K562 (cell line): Measurements from ENCODE around the gene DHRS11. TPM values are rescaled to one million over a fixed set of nuclear protein-coding genes. Genes with fewer than 3 reads are reported as not detected.

Experiments used
- ATAC-seq: fragments of 200-7000 bp; cut with Tn5 transposase; 3 replicates; pipeline ENCODE4 v1.9.1; 2020; ENCODE audit warnings: moderate library complexity
- BruUV-seq: library from RNA; stranded (reverse); fragments of 400-500 nt; replicated peaks from 2 replicates; lab custom pipeline; 2021; lab: Mats Ljungman, UMichigan
- CTCF ChIA-PET: fragments of 300-600 bp; formaldehyde crosslinking; extraction: SDS; loops from one replicate; lab custom pipeline; 2021; ENCODE audit warnings: low intra/inter-chr PET ratio; lab: Yijun Ruan, JAX
- POLR2A ChIA-PET: fragments of 300-600, 350-650 bp; sonication (Branson Sonifier 250); formaldehyde crosslinking; extraction: SDS; loops from one replicate; lab custom pipeline; 2021; ENCODE audit warnings: antibody characterized with exemption, inconsistent platforms; lab: Yijun Ruan, JAX
- DNase-seq, 4 experiments: peaks; one replicate each; pipeline versions ENCODE4 v3.0.0 to v3.0.0-alpha.2; 2011 to 2018; ENCODE audit warnings: low spot score in 3 of 4, mixed read lengths in 3 of 4; ENCODE audit errors: extremely low read depth in 1 of 4
- FAIRE-seq: peaks from 2 replicates; lab custom pipeline; 2011; peaks lifted over from hg19 to GRCh38; lab: Jason Lieb, UNC
- H2AFZ ChIP-seq: 2 replicates; pipeline ENCODE4 v1.6.0; 2011; ENCODE audit warnings: low read depth, low read length, control low read depth, inconsistent platforms
- H3K27ac ChIP-seq: fragments of 200-600 bp; 3 replicates; pipeline ENCODE4 v1.8.0; 2011; ENCODE audit warnings: low read depth, mild to moderate bottlenecking, control low read depth, inconsistent platforms, low read length, moderate library complexity, mixed read lengths; ENCODE audit errors: extremely low read depth
- H3K27me3 ChIP-seq, 2 experiments: fragments of 300-600 bp in 1 of 2; 2 replicates in 1 of 2; 3 replicates in 1 of 2; pipeline versions ENCODE4 v1.6.0 to v1.8.0; 2011; ENCODE audit warnings: inconsistent platforms in 2 of 2, low read length in 2 of 2, mild to moderate bottlenecking in 1 of 2, mixed read lengths in 1 of 2, moderate library complexity in 1 of 2; ENCODE audit not compliant: control insufficient read depth in 2 of 2, insufficient read depth in 2 of 2
- H3K36me3 ChIP-seq: fragments of 300-600 bp; 3 replicates; pipeline ENCODE4 v1.8.0; 2011; ENCODE audit warnings: mild to moderate bottlenecking, low read length, inconsistent platforms; ENCODE audit not compliant: control insufficient read depth, insufficient read depth
- H3K4me1 ChIP-seq, 2 experiments: fragments of 200-600 bp in 1 of 2; replicated peaks in 1 of 2; 2 replicates in 1 of 2; 3 replicates in 1 of 2; pipeline versions ENCODE4 v1.5.1 to v1.8.0; 2011; ENCODE audit warnings: inconsistent platforms in 2 of 2, low read length in 2 of 2, mild to moderate bottlenecking in 1 of 2, mixed read lengths in 1 of 2, moderate library complexity in 1 of 2; ENCODE audit not compliant: control insufficient read depth in 2 of 2, insufficient read depth in 2 of 2
- H3K4me2 ChIP-seq: 2 replicates; pipeline ENCODE4 v1.6.1; 2011; ENCODE audit warnings: low read length, control low read depth, inconsistent platforms, mixed read lengths; ENCODE audit not compliant: insufficient read depth
- H3K4me3 ChIP-seq: fragments of 200-600 bp; sonication (generic), shearing (Covaris generic); 2 replicates; pipeline ENCODE4 v1.5.1; 2016; ENCODE audit warnings: control low read depth, inconsistent platforms
- H3K79me2 ChIP-seq: fragments of 200-600 bp; 3 replicates; pipeline ENCODE4 v1.8.0; 2011; ENCODE audit warnings: low read length, inconsistent platforms; ENCODE audit not compliant: control insufficient read depth, insufficient read depth
- H3K9ac ChIP-seq, 2 experiments: 2 replicates each; pipeline versions ENCODE4 v1.6.0 to v1.6.1; 2011; ENCODE audit warnings: low read depth in 2 of 2, low read length in 2 of 2, control low read depth in 1 of 2, inconsistent platforms in 1 of 2, mild to moderate bottlenecking in 1 of 2, mixed read lengths in 1 of 2; ENCODE audit not compliant: insufficient read depth in 1 of 2
- H3K9me1 ChIP-seq: one replicate; pipeline ENCODE4 v1.6.0; 2011; ENCODE audit warnings: inconsistent platforms, mild to moderate bottlenecking, low read length, moderate library complexity; ENCODE audit not compliant: control insufficient read depth, insufficient read depth
- H3K9me3 ChIP-seq: replicated peaks from 2 replicates; pipeline ENCODE4 v1.5.1; 2011; ENCODE audit warnings: low read depth, low read length, inconsistent platforms; ENCODE audit not compliant: control insufficient read depth, insufficient read depth
- H4K20me1 ChIP-seq: replicated peaks from 2 replicates; pipeline ENCODE4 v1.6.1; 2011; ENCODE audit warnings: low read length, inconsistent platforms, mixed read lengths; ENCODE audit not compliant: control insufficient read depth, insufficient read depth
- EGR1 ChIP-seq: fragments of 450-650 bp; conservative IDR thresholded peaks from 2 replicates; pipeline ENCODE4 v1.6.1; 2017; ENCODE audit warnings: mild to moderate bottlenecking
- GATAD2B ChIP-seq: fragments of 450-650 bp; IDR thresholded peaks from 2 replicates; pipeline ENCODE4 v1.6.1; 2017; ENCODE audit warnings: mild to moderate bottlenecking, borderline replicate concordance
- WGBS: fragments of 100-300 bp; shearing (Covaris generic); methylation state at CpG from one replicate; pipeline ENCODE4 v1.1.6; 2016; ENCODE audit warnings: low coverage, mixed read lengths; ENCODE audit not compliant: insufficient coverage; ENCODE audit errors: missing lambda C conversion rate; 5-methylcytosine and 5-hydroxymethylcytosine counted together
- in situ Hi-C: fragments of 300-500 bp; cut with MboI; formaldehyde crosslinking; loops from 4 replicates; pipeline ENCODE4 v1.15.0; 2018; ENCODE audit warnings: inconsistent platforms, mixed read lengths
- intact Hi-C: fragments of 100-400 bp; cut with micrococcal nuclease; formaldehyde crosslinking; loops from 2 replicates; pipeline ENCODE4 v1.14.2; 2022
- polyA plus RNA-seq, 8 experiments: library from polyadenylated mRNA; depleted of rRNA in 4 of 8; stranded (reverse) in 5 of 8; unstranded in 3 of 8; fragments of >200 nt; fragmentation: Nextera tagmentation in 2 of 8; fragmentation: Illumina TruSeq in 1 of 8; extraction: Ambion mirVana in 2 of 8; extraction: Trizol in 1 of 8; gene quantifications; 2 replicates each; pipeline versions ENCODE4 v1.2.1 to v1.2.3, GENCODE V29; 2011 to 2014; ENCODE audit warnings: inconsistent platforms in 1 of 8, missing spikeins in 1 of 8
- total RNA-seq, 7 experiments: library from RNA; depleted of rRNA in 6 of 7; stranded (reverse); fragments of >200 nt in 6 of 7; fragmentation: Illumina TruSeq in 2 of 7; extraction: Trizol in 2 of 7; gene quantifications; 2 replicates each; pipeline versions ENCODE4 v1.2.1 to v1.2.3, GENCODE V29; 2011 to 2021; ENCODE audit warnings: low replicate concordance in 1 of 7
- TF ChIP-seq, protein P1 (sequence below), 2 experiments: fragments of 450-650 bp; IDR thresholded peaks; 2 replicates each; pipeline ENCODE4 v1.6.1; 2016
- TF ChIP-seq, protein P2 (sequence below), 2 experiments: fragments of 450-650 bp; conservative IDR thresholded peaks; 2 replicates each; pipeline ENCODE4 v1.6.1; 2017; ENCODE audit warnings: mild to moderate bottlenecking in 2 of 2, moderate library complexity in 2 of 2
- TF ChIP-seq, protein P3 (sequence below): fragments of 450-650 bp; IDR thresholded peaks from one replicate; pipeline ENCODE4 v1.6.1; 2018; ENCODE audit warnings: mild to moderate bottlenecking, moderate library complexity; ENCODE audit not compliant: partially characterized antibody

Gene DHRS11
- total and polyA plus RNA-seq, 9 of the 15 experiments (the other 6 are each of a cell fraction or from before 2014, with no cell fraction given) = 15.2 to 123 (median 59.8) TPM

DNA sequence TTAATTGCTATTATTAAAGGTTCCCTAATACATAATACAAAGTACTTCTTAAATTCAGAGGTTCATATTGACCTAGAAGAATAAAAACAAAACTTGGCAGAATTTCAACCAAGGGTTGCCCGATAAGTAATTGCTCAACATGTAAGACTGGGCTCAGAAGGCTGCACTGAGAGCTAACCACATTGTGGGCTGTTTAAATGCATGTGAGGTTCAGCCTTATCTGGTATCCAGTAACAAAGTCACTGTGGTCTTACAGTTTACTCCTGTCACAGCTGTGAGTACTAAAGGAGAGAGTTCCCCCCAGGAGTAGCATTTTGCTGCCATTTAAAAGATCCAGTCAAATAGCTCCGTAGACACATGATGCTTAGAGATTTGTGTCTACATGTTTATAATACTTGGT lies 1.6 kb upstream of the DHRS11 start (continued):
- TF ChIP-seq, protein P1, sequence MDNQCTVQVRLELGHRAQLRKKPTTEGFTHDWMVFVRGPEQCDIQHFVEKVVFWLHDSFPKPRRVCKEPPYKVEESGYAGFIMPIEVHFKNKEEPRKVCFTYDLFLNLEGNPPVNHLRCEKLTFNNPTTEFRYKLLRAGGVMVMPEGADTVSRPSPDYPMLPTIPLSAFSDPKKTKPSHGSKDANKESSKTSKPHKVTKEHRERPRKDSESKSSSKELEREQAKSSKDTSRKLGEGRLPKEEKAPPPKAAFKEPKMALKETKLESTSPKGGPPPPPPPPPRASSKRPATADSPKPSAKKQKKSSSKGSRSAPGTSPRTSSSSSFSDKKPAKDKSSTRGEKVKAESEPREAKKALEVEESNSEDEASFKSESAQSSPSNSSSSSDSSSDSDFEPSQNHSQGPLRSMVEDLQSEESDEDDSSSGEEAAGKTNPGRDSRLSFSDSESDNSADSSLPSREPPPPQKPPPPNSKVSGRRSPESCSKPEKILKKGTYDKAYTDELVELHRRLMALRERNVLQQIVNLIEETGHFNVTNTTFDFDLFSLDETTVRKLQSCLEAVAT (IDR thresholded peaks at IDR 0.05) = 0 out of 4 replicates have a peak, but pooled peaks of 1 of the 2 experiments have one; percentile 18
- TF ChIP-seq, protein P2, sequence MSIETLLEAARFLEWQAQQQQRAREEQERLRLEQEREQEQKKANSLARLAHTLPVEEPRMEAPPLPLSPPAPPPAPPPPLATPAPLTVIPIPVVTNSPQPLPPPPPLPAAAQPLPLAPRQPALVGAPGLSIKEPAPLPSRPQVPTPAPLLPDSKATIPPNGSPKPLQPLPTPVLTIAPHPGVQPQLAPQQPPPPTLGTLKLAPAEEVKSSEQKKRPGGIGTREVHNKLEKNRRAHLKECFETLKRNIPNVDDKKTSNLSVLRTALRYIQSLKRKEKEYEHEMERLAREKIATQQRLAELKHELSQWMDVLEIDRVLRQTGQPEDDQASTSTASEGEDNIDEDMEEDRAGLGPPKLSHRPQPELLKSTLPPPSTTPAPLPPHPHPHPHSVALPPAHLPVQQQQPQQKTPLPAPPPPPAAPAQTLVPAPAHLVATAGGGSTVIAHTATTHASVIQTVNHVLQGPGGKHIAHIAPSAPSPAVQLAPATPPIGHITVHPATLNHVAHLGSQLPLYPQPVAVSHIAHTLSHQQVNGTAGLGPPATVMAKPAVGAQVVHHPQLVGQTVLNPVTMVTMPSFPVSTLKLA (conservative IDR thresholded peaks at IDR 0.05) = peak; percentile 45 to 73; a peak in 3 of 4 replicates
- TF ChIP-seq, protein P3, sequence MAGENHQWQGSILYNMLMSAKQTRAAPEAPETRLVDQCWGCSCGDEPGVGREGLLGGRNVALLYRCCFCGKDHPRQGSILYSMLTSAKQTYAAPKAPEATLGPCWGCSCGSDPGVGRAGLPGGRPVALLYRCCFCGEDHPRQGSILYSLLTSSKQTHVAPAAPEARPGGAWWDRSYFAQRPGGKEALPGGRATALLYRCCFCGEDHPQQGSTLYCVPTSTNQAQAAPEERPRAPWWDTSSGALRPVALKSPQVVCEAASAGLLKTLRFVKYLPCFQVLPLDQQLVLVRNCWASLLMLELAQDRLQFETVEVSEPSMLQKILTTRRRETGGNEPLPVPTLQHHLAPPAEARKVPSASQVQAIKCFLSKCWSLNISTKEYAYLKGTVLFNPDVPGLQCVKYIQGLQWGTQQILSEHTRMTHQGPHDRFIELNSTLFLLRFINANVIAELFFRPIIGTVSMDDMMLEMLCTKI = no peak

DNA sequence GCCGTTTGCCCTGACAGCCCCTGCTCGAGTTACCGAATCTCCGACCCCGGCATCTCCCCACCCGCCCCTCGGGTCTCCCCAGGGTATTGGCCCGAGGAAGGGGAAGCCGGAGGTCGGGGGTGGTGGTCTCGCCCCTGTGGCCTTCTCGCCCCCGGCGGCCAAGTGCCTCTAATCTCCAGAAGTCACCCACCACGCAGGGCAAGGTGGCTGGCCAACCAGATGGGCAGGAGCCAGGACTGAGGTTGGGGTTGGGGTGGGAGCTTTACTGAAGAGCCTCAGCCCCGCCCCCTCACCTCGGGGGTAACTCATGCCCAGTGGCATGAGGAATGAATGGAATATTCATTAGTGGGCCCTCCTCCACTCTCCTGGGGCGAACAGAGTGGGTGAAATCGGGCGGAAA lies 637 bp downstream of the DHRS11 start:
- POLR2A ChIA-PET = interaction anchor here (0.6 to 4.4 kb wide), 9 partner anchors 8 to 357 kb away, joined by 3 to 32 read pairs (median 5); partner anchors contain the start of genes AATF, LHX1 and MRM1
- intact Hi-C loops = no loop called here
- TF ChIP-seq GATAD2B (no peak), EGR1 (0 out of 2 replicates have a peak, but pooled peaks have one; percentile 13)
- TF ChIP-seq, all 486 proteins: peak for 1
- H3K27me3 ChIP-seq = no peaks in the 10 kb centered on the region
- peaks cover 56% of the 10 kb centered on the region for H3K79me2 ChIP-seq
- peaks cover 51 to 59% of the 10 kb centered on the region in 2 experiments for H3K4me1 ChIP-seq
- CTCF ChIA-PET = no interaction called here
- H3K36me3 ChIP-seq = peaks cover 64% of the 10 kb centered on the region
- no peaks in the 10 kb centered on the region for H3K9me3 ChIP-seq
- no peaks in the 10 kb centered on the region; the same call in 1 of the 2 replicates for H4K20me1 ChIP-seq
- in situ Hi-C loops = loop anchor here (5.0 kb wide), 1 partner anchor 45 kb away; no protein-coding TSS in a partner anchor
- peak overlapping the region; percentile 22; the same call in 1 of the 2 replicates for H2AFZ ChIP-seq
- H3K4me3 ChIP-seq = peak overlapping the region; percentile 79
- H3K27ac ChIP-seq = peak overlapping the region; percentile 73
- H3K9me1 ChIP-seq = no peaks in the 10 kb centered on the region
- ATAC-seq = peak; percentile 7
- H3K4me2 ChIP-seq = peak overlapping the region; percentile 84
- WGBS = 0% methylated on average over 13 of the region's 20 CpGs
- DNase-seq = peak in 3 of 4 experiments; percentile 24 to 54 (median 51)
- no peak for FAIRE-seq
- no TSS peak for BruUV-seq
- H3K9ac ChIP-seq = peak overlapping the region; percentile 77 to 92
